ENCODE data around the gene AMOTL1. TPM values are rescaled to one million over a fixed set of nuclear protein-coding genes. Genes with fewer than 3 reads are reported as not detected.
A peak's percentile ranks its signal among the peaks of the same experiment; 100 is the strongest.

Gene AMOTL1
- polyA plus RNA-seq, 2 donors, result 11.3 to 15.4 TPM

DNA sequence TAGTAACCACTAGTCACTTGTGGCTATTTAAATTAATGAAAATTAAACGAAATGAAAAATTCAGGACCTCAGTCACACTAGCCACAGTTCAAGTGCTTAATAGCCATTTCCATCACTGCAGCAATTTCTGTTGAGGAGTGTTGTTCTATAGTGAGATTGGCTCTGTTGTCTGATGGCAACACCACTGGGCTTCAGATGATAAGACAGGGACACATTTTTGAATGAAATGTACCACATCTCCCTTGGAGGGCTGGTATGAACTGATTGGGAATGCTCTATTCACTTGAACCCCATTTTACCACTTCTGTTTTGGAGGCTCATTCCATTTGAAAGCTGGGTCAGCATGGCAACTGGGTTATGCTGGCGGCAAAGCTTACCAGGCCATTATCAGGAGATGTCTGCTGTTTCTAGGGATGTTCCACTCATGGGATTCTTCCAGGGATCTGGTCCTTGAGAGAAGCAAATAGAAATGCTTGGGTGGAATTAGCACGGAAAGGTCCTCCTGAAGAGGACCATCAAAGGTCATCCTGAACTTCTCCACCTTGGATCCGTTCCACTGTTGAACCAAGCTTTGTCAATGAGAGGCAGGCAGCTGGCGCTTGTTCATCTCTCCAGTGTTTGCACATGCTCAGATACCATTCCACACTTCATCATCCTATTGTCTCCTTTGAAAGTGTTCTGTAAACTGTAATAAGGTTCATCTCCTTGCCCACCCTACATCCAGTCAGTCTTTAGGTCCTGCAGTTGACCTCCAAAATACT is 7.6 kb downstream of the AMOTL1 start:
- WGBS, 2 donors, result 79% methylated on average over 5 of the region's 5 CpGs
- Histone ChIP-seq H3K27ac (ENCODE audit: low read depth in 2 of 2, low read length in 1 of 2) (peak overlapping the region; percentile 85 to 91), H3K27me3 (ENCODE audit: control insufficient read depth in 1 of 2, insufficient read depth in 2 of 2, low read length in 2 of 2) (no peaks in the 10 kb centered on the region), H3K4me3 (ENCODE audit: low read depth in 1 of 2, low read length in 2 of 2) (no peak overlapping the region), H3K9me3 (ENCODE audit: control insufficient read depth in 2 of 2, insufficient read depth in 1 of 2, low read depth in 1 of 2, low read length in 1 of 2) (no peaks in the 10 kb centered on the region), H3K4me1 (ENCODE audit: control insufficient read depth in 2 of 2, insufficient read depth in 2 of 2, low read length in 1 of 2) (peaks cover 0 to 11% of the 10 kb centered on the region in 2 donors), H3K36me3 (ENCODE audit: control insufficient read depth in 2 of 2, insufficient read depth in 2 of 2, low read length in 1 of 2) (no peaks in the 10 kb centered on the region)

DNA sequence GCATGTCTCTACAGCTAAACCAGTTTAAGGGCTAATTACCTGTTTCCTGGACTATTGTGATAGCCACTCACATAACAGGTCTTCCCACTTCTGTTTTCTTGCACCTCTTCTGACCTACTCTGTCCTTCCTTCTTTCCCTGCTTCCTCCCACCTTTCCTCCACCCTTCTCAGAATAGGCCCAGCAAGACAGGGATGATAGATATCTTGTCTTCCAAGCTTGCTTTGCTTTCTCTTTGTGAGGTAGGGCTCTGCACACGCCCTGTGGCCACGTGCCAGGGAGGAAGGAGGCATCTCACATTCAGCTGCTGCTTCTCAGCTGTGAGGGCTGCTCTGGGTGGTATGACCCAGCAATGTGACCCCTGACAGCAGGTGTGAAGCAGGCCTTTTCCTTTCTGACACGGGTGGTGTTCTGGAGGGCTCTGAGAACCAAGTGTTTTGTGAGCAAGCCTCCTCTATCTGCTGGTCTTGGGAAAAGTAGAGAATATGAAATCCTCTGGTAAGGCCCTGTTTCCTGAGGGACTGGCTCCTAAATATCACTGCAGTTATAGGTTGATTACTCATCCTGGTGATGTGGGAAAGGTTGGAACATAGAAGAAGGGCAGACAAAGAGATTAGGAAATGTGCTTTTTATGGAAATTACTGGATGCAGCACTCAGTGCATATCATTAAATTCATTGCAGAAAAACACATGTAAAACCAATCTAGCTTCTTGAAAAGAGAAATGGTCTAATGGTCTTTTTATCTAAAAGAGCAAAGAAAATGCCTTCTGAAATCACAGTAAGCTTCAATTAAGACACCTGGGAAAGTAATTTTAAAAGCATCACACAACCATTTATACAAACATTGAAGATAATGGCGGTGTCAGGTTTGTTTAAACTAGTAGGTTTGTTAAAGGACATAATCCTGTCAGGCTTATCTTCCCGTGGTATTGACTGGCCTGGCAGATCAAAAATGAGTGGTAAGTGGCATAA is 8.5 kb downstream of the AMOTL1 start:
- Histone ChIP-seq H3K4me1 (ENCODE audit: control insufficient read depth in 2 of 2, insufficient read depth in 2 of 2, low read length in 1 of 2) (peaks cover 0 to 10% of the 10 kb centered on the region in 2 donors), H3K9me3 (ENCODE audit: control insufficient read depth in 2 of 2, insufficient read depth in 1 of 2, low read depth in 1 of 2, low read length in 1 of 2) (no peaks in the 10 kb centered on the region), H3K4me3 (ENCODE audit: low read depth in 1 of 2, low read length in 2 of 2) (no peak overlapping the region), H3K27me3 (ENCODE audit: control insufficient read depth in 1 of 2, insufficient read depth in 2 of 2, low read length in 2 of 2) (no peaks in the 10 kb centered on the region), H3K27ac (ENCODE audit: low read depth in 2 of 2, low read length in 1 of 2) (peak overlapping the region; percentile 85 to 91), H3K36me3 (ENCODE audit: control insufficient read depth in 2 of 2, insufficient read depth in 2 of 2, low read length in 1 of 2) (no peaks in the 10 kb centered on the region)
- 24 to 27% methylated on average over 5 of the region's 5 CpGs for WGBS, 2 donors

DNA sequence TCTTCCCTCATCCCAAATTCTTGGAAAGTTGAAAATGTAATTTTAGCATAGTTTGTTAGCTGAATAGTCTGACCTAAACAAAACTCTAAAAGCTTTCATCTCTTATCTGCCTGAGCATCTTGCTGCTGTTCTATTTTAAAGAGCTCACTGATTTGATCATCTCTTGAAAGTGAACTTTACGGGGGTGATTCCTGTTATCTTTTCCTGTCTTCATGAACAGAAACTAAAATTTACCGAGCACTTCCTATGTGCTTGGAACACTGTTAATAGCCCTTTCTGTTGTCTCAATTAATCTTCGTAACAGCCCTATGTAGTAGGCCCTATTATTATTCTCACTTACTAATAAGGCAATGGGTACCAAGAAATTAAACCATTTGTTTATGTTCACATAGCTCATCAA is 12.3 kb downstream of the AMOTL1 start:
- 35 to 45% methylated on average over 3 of the region's 3 CpGs for WGBS, 2 donors
- Histone ChIP-seq H3K4me3 (ENCODE audit: low read depth in 1 of 2, low read length in 2 of 2) (peak overlapping the region in 1 of 2 donors; percentile 7), H3K4me1 (ENCODE audit: control insufficient read depth in 2 of 2, insufficient read depth in 2 of 2, low read length in 1 of 2) (peaks cover 0 to 10% of the 10 kb centered on the region in 2 donors)

DNA sequence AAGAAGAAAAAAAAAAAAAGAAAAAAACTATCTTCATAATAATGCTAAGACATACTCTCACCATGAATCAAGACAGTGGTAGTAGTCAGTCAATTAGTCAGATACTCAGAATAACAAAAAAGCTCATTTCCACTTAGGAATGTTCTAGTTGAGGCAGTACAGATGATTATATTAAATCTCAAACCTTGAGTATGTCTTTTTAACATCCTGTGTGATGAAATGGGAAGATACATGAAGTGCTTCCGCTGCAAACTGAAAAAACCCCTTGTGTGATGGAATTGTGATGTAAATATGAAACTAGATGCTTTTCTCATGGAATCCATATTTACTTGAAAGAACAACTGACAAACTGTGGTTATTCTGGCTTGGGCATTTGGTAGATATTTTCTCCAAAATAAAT is 13.7 kb downstream of the AMOTL1 start:
- no peak overlapping the region for H3K4me3 ChIP-seq (ENCODE audit: low read depth in 1 of 2, low read length in 2 of 2)
- H3K36me3 ChIP-seq (ENCODE audit: control insufficient read depth in 2 of 2, insufficient read depth in 2 of 2, low read length in 1 of 2), result no peaks in the 10 kb centered on the region
- H3K27ac ChIP-seq (ENCODE audit: low read depth in 2 of 2, low read length in 1 of 2), result no peak overlapping the region
- no peaks in the 10 kb centered on the region for H3K27me3 ChIP-seq (ENCODE audit: control insufficient read depth in 1 of 2, insufficient read depth in 2 of 2, low read length in 2 of 2)
- 89 to 91% methylated on average over 1 of the region's 1 CpG for WGBS, 2 donors
- no peaks in the 10 kb centered on the region for H3K4me1 ChIP-seq (ENCODE audit: control insufficient read depth in 2 of 2, insufficient read depth in 2 of 2, low read length in 1 of 2)
- H3K9me3 ChIP-seq (ENCODE audit: control insufficient read depth in 2 of 2, insufficient read depth in 1 of 2, low read depth in 1 of 2, low read length in 1 of 2), result no peaks in the 10 kb centered on the region

More for the DNA sequence above, 12.3 kb downstream of the AMOTL1 start:
- Histone ChIP-seq H3K36me3 (ENCODE audit: control insufficient read depth in 2 of 2, insufficient read depth in 2 of 2, low read length in 1 of 2) (no peaks in the 10 kb centered on the region), H3K27ac (ENCODE audit: low read depth in 2 of 2, low read length in 1 of 2) (no peak overlapping the region), H3K9me3 (ENCODE audit: control insufficient read depth in 2 of 2, insufficient read depth in 1 of 2, low read depth in 1 of 2, low read length in 1 of 2) (no peaks in the 10 kb centered on the region), H3K27me3 (ENCODE audit: control insufficient read depth in 1 of 2, insufficient read depth in 2 of 2, low read length in 2 of 2) (no peaks in the 10 kb centered on the region)

DNA sequence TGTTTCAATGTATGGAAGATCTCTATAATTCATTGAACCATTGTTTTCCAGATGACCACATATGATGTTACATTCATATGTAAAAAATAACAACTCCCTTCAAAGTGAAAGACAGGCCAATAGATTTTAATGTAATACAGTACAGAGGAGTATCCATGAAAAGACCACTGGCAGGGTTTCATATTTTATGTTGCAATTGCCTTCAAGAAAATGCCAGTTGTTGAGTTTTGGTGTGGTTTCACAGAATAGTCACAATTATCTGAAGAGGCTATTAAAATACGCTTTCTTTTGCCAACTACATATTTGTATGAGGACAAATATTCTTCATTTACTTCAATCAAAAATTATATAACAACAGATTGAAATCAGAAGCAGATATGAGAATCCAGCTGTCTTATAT is 14.3 kb downstream of the AMOTL1 start:
- H3K4me3 ChIP-seq (ENCODE audit: low read depth in 1 of 2, low read length in 2 of 2), result no peak overlapping the region
- WGBS, 2 donors, result 64 to 80% methylated on average over 1 of the region's 1 CpG
- no peak overlapping the region for H3K27ac ChIP-seq (ENCODE audit: low read depth in 2 of 2, low read length in 1 of 2)
- H3K9me3 ChIP-seq (ENCODE audit: control insufficient read depth in 2 of 2, insufficient read depth in 1 of 2, low read depth in 1 of 2, low read length in 1 of 2), result no peaks in the 10 kb centered on the region
- H3K4me1 ChIP-seq (ENCODE audit: control insufficient read depth in 2 of 2, insufficient read depth in 2 of 2, low read length in 1 of 2), result no peaks in the 10 kb centered on the region
- H3K27me3 ChIP-seq (ENCODE audit: control insufficient read depth in 1 of 2, insufficient read depth in 2 of 2, low read length in 2 of 2), result no peaks in the 10 kb centered on the region
- H3K36me3 ChIP-seq (ENCODE audit: control insufficient read depth in 2 of 2, insufficient read depth in 2 of 2, low read length in 1 of 2), result no peaks in the 10 kb centered on the region

DNA sequence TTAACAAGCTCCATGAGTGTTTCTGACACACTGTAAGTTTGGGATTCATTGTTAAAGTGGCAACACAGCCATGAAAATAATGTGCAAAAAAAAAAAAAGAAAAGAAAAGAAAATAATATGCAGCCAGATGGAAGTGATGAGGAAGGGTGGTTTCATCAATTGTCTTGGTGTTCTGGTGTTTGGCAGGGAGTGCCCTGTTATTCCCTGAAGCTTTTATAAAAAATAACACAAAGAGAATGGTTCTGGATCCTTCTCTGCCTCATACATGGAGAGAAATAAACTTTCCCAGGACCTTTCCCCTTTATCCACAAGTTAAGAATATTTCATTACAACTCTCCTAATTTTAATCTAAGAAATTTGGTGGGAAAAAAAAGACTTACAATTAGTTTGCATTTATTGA is 16.7 kb downstream of the AMOTL1 start:
- H3K4me1 ChIP-seq (ENCODE audit: control insufficient read depth in 2 of 2, insufficient read depth in 2 of 2, low read length in 1 of 2), result peaks cover 0 to 3% of the 10 kb centered on the region in 2 donors
- H3K27me3 ChIP-seq (ENCODE audit: control insufficient read depth in 1 of 2, insufficient read depth in 2 of 2, low read length in 2 of 2), result no peaks in the 10 kb centered on the region

DNA sequence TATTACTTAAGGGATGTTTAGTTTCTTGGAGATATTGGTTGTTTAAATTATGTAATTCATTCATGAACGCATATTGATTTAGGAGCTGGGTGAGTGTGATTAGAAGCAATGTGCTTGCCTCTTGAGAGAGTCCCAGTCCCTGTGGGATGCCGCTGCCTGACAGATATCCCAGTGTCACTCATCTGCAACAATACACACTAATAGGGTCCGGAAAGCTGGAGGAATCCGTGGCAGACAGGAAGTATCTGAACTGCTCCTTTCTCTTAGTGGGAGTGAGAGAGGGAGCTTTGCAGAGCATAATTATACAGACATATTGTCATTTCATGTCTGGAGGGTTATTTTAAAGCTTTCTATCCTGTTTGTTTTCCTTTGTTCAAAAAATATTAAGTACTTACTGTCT is 17.4 kb downstream of the AMOTL1 start:
- Histone ChIP-seq H3K27ac (ENCODE audit: low read depth in 2 of 2, low read length in 1 of 2) (no peak overlapping the region), H3K27me3 (ENCODE audit: control insufficient read depth in 1 of 2, insufficient read depth in 2 of 2, low read length in 2 of 2) (no peaks in the 10 kb centered on the region), H3K4me3 (ENCODE audit: low read depth in 1 of 2, low read length in 2 of 2) (no peak overlapping the region), H3K36me3 (ENCODE audit: control insufficient read depth in 2 of 2, insufficient read depth in 2 of 2, low read length in 1 of 2) (no peaks in the 10 kb centered on the region), H3K4me1 (ENCODE audit: control insufficient read depth in 2 of 2, insufficient read depth in 2 of 2, low read length in 1 of 2) (peaks cover 3 to 5% of the 10 kb centered on the region in 2 donors), H3K9me3 (ENCODE audit: control insufficient read depth in 2 of 2, insufficient read depth in 1 of 2, low read depth in 1 of 2, low read length in 1 of 2) (no peaks in the 10 kb centered on the region)
- 65 to 68% methylated on average over 4 of the region's 4 CpGs for WGBS, 2 donors

More for the DNA sequence above, 16.7 kb downstream of the AMOTL1 start:
- Histone ChIP-seq H3K27ac (ENCODE audit: low read depth in 2 of 2, low read length in 1 of 2) (no peak overlapping the region), H3K9me3 (ENCODE audit: control insufficient read depth in 2 of 2, insufficient read depth in 1 of 2, low read depth in 1 of 2, low read length in 1 of 2) (no peaks in the 10 kb centered on the region), H3K36me3 (ENCODE audit: control insufficient read depth in 2 of 2, insufficient read depth in 2 of 2, low read length in 1 of 2) (no peaks in the 10 kb centered on the region), H3K4me3 (ENCODE audit: low read depth in 1 of 2, low read length in 2 of 2) (no peak overlapping the region)

DNA sequence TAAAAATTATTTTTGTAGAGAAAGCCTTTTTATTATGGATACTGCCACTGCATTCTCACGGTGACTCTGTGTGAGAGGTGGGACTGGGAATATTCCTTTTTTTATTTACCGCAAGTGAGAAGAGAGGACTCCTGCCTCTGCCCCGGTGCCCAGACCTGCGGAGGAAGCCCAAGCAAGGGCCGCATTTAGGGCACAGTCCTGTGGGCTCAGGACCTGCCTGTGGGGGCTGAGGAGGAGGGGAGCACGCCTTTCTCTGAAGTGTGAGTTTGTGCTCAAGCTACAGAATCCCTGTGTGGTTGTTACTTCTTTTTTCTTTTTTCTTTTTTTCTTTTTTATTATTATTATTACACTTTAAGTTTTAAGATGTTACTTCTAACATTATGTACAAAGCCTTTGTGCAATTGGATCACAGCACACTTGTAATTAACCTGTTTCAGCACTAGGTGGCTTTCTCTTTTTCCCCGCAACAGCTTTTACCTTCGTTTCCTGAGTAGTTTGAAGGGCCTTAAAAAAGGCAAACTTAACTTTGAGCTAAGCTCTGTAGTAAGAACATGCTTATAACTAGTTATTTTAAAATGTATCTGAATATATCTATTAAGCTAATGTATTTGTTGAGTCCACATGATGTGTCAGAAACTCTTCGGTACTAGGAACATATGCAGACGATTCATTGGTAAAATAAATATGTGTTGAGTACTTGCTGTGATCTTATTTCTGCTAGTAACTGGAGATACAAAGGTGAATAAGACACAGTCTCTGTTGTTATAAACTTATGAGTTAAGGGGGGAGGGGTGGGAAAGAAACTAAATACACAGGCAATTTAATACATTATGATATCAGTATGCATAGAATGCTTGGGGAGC is 18.3 kb downstream of the AMOTL1 start:
- H3K4me1 ChIP-seq (ENCODE audit: control insufficient read depth in 2 of 2, insufficient read depth in 2 of 2, low read length in 1 of 2), result peaks cover 3 to 8% of the 10 kb centered on the region in 2 donors
- no peak overlapping the region for H3K27ac ChIP-seq (ENCODE audit: low read depth in 2 of 2, low read length in 1 of 2)
- no peaks in the 10 kb centered on the region for H3K36me3 ChIP-seq (ENCODE audit: control insufficient read depth in 2 of 2, insufficient read depth in 2 of 2, low read length in 1 of 2)
- 57 to 63% methylated on average over 10 of the region's 10 CpGs for WGBS, 2 donors
- no peaks in the 10 kb centered on the region for H3K27me3 ChIP-seq (ENCODE audit: control insufficient read depth in 1 of 2, insufficient read depth in 2 of 2, low read length in 2 of 2)
- H3K4me3 ChIP-seq (ENCODE audit: low read depth in 1 of 2, low read length in 2 of 2), result no peak overlapping the region
- no peaks in the 10 kb centered on the region for H3K9me3 ChIP-seq (ENCODE audit: control insufficient read depth in 2 of 2, insufficient read depth in 1 of 2, low read depth in 1 of 2, low read length in 1 of 2)

DNA sequence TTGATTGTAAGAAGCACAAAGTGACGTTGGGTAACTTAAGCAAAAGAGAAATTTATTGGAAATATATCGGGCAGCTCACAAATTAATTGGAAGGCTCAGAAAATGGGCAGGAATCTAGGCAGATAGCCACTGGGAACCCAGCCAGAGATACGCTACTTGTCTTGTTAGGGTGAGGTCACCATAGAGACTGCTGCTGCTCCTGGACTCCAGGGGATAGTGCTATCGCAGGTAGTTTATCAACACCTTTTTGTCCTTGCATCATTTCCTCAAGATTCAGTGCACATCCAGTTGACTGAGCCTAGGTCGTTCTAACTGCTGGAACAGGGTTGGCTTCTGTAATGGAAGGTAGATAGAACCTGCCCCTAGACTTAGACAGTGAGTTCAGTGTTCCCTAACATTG is 19.6 kb downstream of the AMOTL1 start:
- no peak overlapping the region for H3K27ac ChIP-seq (ENCODE audit: low read depth in 2 of 2, low read length in 1 of 2)
- H3K27me3 ChIP-seq (ENCODE audit: control insufficient read depth in 1 of 2, insufficient read depth in 2 of 2, low read length in 2 of 2), result no peaks in the 10 kb centered on the region
- H3K4me3 ChIP-seq (ENCODE audit: low read depth in 1 of 2, low read length in 2 of 2), result no peak overlapping the region
- no peaks in the 10 kb centered on the region for H3K9me3 ChIP-seq (ENCODE audit: control insufficient read depth in 2 of 2, insufficient read depth in 1 of 2, low read depth in 1 of 2, low read length in 1 of 2)
- H3K36me3 ChIP-seq (ENCODE audit: control insufficient read depth in 2 of 2, insufficient read depth in 2 of 2, low read length in 1 of 2), result no peaks in the 10 kb centered on the region
- 63 to 71% methylated on average over 5 of the region's 5 CpGs for whole genome bisulfite sequencing, 2 donors
- H3K4me1 ChIP-seq (ENCODE audit: control insufficient read depth in 2 of 2, insufficient read depth in 2 of 2, low read length in 1 of 2), result peaks cover 3 to 8% of the 10 kb centered on the region in 2 donors
